Natural killer cell (primary cell): ENCODE measurements around the gene KAT8. TPM values are rescaled to one million over a fixed set of nuclear protein-coding genes. Genes with fewer than 3 reads are reported as not detected.

Source experiments
- ATAC-seq, 3 donors: fragments of 150-1000 bp in 2 of 3; fragments of 200-7000 bp in 1 of 3; cut with Tn5 transposase; 1 replicate in 1 of 3; 2 replicates in 2 of 3; pipeline ENCODE4 v1.10.0; 2021; ENCODE audit warnings: mild to moderate bottlenecking in 2 of 3, moderate library complexity in 2 of 3
- DNase-seq, 2 donors: peaks; one replicate each; pipeline versions ENCODE4 v3.0.0 to v3.0.0-alpha.2; 2013 to 2021; ENCODE audit warnings: mixed read lengths in 1 of 2
- H3K27ac ChIP-seq: one replicate; pipeline ENCODE4 v1.5.1; 2013; ENCODE audit warnings: mild to moderate bottlenecking, low read length
- H3K27me3 ChIP-seq: one replicate; pipeline ENCODE4 v1.6.1; 2013; ENCODE audit warnings: low read length; ENCODE audit not compliant: control insufficient read depth, insufficient read depth
- H3K36me3 ChIP-seq: one replicate; pipeline ENCODE4 v1.6.1; 2013; ENCODE audit warnings: low read length; ENCODE audit not compliant: control insufficient read depth, insufficient read depth
- H3K4me1 ChIP-seq: one replicate; pipeline ENCODE4 v1.6.1; 2013; ENCODE audit warnings: low read length; ENCODE audit not compliant: control insufficient read depth, insufficient read depth
- H3K4me3 ChIP-seq: one replicate; pipeline ENCODE4 v1.5.1; 2013; ENCODE audit warnings: low read length
- H3K9me3 ChIP-seq: one replicate; pipeline ENCODE4 v1.6.1; 2013; ENCODE audit warnings: low read length; ENCODE audit not compliant: control insufficient read depth, insufficient read depth
- H3K27ac Mint-ChIP-seq, 2 donors: one replicate each; pipeline ENCODE4 v1.8.0; 2022; ENCODE audit warnings: mild to moderate bottlenecking in 2 of 2, mixed read lengths in 2 of 2, moderate library complexity in 1 of 2
- H3K27me3 Mint-ChIP-seq, 2 donors: one replicate each; pipeline ENCODE4 v1.8.0; 2022; ENCODE audit warnings: low read depth in 2 of 2, mixed read lengths in 2 of 2
- H3K36me3 Mint-ChIP-seq: one replicate; pipeline ENCODE4 v1.8.0; 2022; ENCODE audit warnings: mixed read lengths
- H3K4me1 Mint-ChIP-seq, 2 donors: one replicate each; pipeline ENCODE4 v1.8.0; 2022; ENCODE audit warnings: mixed read lengths in 2 of 2
- H3K4me3 Mint-ChIP-seq: one replicate; pipeline ENCODE4 v1.8.0; 2022; ENCODE audit warnings: mild to moderate bottlenecking, moderate library complexity, mixed read lengths
- H3K9me3 Mint-ChIP-seq, 2 donors: one replicate each; pipeline ENCODE4 v1.8.0; 2022; ENCODE audit warnings: mixed read lengths in 2 of 2
- WGBS: methylation state at CpG from one replicate; pipeline ENCODE4 v1.1.7; 2013; ENCODE audit warnings: missing lambda C conversion rate; ENCODE audit not compliant: insufficient coverage; 5-methylcytosine and 5-hydroxymethylcytosine counted together
- intact Hi-C: fragments of 100-400 bp; cut with micrococcal nuclease; formaldehyde crosslinking; loops from one replicate; pipeline ENCODE4 v1.14.2; 2022
- total RNA-seq, 4 donors: library from RNA; stranded (reverse); fragments of 120-200 nt in 1 of 4; gene quantifications; one replicate each; pipeline versions ENCODE4 v1.2.3 to v1.2.4, GENCODE V29; 2013 to 2022
- TF ChIP-seq, protein P1 (sequence below): fragments of 200-600 bp; IDR thresholded peaks from one replicate; pipeline ENCODE4 v1.8.0; 2022; ENCODE audit warnings: antibody characterized with exemption

Gene KAT8
- total RNA-seq, 3 donors from 2014 or later (not counting 1 experiment from before 2014, with no cell fraction given), result 90.6 to 101 (median 93.4) TPM

DNA sequence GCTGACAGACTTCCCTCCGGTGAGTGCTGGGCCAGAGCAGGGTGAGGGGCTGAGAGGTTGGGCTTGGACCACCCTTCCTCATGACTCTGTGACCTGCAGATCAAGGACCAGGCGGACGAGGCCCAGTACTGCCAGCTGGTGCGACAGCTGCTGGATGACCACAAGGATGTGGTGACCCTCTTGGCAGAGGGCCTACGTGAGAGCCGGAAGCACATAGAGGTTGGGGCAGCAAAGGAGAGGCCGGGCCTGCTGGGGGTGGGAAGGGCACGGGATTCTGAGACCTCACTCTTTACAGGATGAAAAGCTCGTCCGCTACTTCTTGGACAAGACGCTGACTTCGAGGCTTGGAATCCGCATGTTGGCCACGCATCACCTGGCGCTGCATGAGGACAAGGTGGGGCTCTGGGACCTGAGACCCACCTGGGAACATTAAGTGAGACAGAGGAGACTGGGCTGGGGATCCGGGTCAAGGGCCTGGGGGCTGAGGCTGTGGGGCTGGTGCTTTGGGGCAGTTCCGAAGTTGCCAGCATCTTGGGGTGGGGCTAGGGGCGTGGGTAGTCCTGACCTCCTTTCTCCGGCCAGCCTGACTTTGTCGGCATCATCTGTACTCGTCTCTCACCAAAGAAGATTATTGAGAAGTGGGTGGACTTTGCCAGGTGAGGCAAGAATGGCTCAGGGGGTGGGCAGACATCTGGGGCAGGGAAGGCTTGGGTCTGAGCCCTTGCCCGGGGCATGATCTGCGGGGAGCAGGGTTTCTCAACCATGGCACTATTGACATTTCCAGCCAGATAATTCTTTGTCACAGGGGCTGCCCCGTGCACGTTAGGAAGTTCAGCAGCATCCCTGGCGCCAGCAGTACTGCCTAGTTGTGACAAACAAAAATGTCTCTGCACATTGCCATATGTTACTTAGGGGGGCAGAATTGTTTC lies 7.1 kb upstream of the KAT8 start:
- 90% methylated on average over 26 of the region's 26 CpGs for WGBS
- no peaks in the 10 kb centered on the region for H3K9me3 Mint-ChIP-seq
- H3K4me3 ChIP-seq, result no peak overlapping the region
- H3K27ac Mint-ChIP-seq, result peak overlapping the region in 1 of 2 donors; percentile 36
- no peak for ATAC-seq
- H3K36me3 Mint-ChIP-seq, result no peaks in the 10 kb centered on the region
- no peaks in the 10 kb centered on the region for H3K27me3 Mint-ChIP-seq
- peaks cover 28% of the 10 kb centered on the region for H3K4me1 ChIP-seq
- H3K36me3 ChIP-seq, result peaks cover 23% of the 10 kb centered on the region
- DNase-seq, result no peak
- intact Hi-C loops, result loop anchor here (10.0 kb wide), 1 partner anchor 74 kb away; the partner anchor contains the start of gene FUS
- no peak overlapping the region for H3K27ac ChIP-seq
- H3K4me3 Mint-ChIP-seq, result peak overlapping the region; percentile 85
- H3K27me3 ChIP-seq, result no peaks in the 10 kb centered on the region
- H3K9me3 ChIP-seq, result no peaks in the 10 kb centered on the region
- TF ChIP-seq, protein P1, sequence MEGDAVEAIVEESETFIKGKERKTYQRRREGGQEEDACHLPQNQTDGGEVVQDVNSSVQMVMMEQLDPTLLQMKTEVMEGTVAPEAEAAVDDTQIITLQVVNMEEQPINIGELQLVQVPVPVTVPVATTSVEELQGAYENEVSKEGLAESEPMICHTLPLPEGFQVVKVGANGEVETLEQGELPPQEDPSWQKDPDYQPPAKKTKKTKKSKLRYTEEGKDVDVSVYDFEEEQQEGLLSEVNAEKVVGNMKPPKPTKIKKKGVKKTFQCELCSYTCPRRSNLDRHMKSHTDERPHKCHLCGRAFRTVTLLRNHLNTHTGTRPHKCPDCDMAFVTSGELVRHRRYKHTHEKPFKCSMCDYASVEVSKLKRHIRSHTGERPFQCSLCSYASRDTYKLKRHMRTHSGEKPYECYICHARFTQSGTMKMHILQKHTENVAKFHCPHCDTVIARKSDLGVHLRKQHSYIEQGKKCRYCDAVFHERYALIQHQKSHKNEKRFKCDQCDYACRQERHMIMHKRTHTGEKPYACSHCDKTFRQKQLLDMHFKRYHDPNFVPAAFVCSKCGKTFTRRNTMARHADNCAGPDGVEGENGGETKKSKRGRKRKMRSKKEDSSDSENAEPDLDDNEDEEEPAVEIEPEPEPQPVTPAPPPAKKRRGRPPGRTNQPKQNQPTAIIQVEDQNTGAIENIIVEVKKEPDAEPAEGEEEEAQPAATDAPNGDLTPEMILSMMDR, result no peak
- H3K4me1 Mint-ChIP-seq, result peaks cover 19 to 29% of the 10 kb centered on the region in 2 donors

GRCh38 chr16:31111881-31112466 lies 5.5 kb upstream of the KAT8 start:
- H3K4me3 Mint-ChIP-seq, result no peak overlapping the region
- H3K4me1 ChIP-seq, result peaks cover 31% of the 10 kb centered on the region
- no peak overlapping the region for H3K27ac Mint-ChIP-seq

DNA sequence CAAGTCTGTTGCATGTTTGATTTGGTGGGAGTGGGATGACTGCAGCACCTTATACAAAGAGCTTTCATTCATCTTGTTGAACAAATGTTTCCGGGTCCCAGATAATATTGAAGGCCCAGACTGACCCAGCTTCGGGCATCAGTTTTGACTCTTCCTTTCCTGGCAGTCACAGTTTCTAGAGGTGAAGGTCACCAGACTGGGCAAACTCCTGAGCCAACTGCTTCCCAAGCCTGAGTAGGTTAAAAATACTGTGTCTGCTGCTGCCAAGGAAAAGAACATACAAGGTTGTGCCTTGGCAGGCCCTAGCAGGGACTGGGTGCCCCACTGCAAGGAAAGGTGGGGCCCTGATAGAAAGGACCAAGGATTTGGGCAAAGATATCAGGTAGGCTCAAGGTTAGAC lies 4.8 kb upstream of the KAT8 start:
- Mint-ChIP-seq H3K4me3 (no peak overlapping the region), H3K27ac (no peak overlapping the region), H3K4me1 (peaks cover 13 to 21% of the 10 kb centered on the region in 2 donors), H3K27me3 (no peaks in the 10 kb centered on the region), H3K36me3 (no peaks in the 10 kb centered on the region), H3K9me3 (no peaks in the 10 kb centered on the region)
- Histone ChIP-seq H3K27ac (no peak overlapping the region), H3K27me3 (no peaks in the 10 kb centered on the region), H3K9me3 (no peaks in the 10 kb centered on the region), H3K4me1 (peaks cover 33% of the 10 kb centered on the region), H3K4me3 (no peak overlapping the region), H3K36me3 (peaks cover 23% of the 10 kb centered on the region)
- intact Hi-C loops, result loop anchor here (10.0 kb wide), 1 partner anchor 72 kb away; the partner anchor contains the start of gene FUS
- TF ChIP-seq, protein P1, result no peak
- 98% methylated on average over 2 of the region's 2 CpGs for WGBS
- no peak for DNase-seq
- ATAC-seq, result no peak

More at GRCh38 chr16:31111881-31112466, 5.5 kb upstream of the KAT8 start:
- Mint-ChIP-seq H3K9me3 (no peaks in the 10 kb centered on the region), H3K36me3 (no peaks in the 10 kb centered on the region), H3K4me1 (peaks cover 14 to 24% of the 10 kb centered on the region in 2 donors), H3K27me3 (no peaks in the 10 kb centered on the region)
- intact Hi-C loops, result loop anchor here (10.0 kb wide), 1 partner anchor 73 kb away; the partner anchor contains the start of gene FUS
- no peak overlapping the region for H3K27ac ChIP-seq
- TF ChIP-seq, protein P1, result no peak
- 97% methylated on average over 23 of the region's 23 CpGs for WGBS
- no peak for DNase-seq
- ATAC-seq, result no peak
- H3K9me3 ChIP-seq, result no peaks in the 10 kb centered on the region
- H3K4me3 ChIP-seq, result no peak overlapping the region
- no peaks in the 10 kb centered on the region for H3K27me3 ChIP-seq
- peaks cover 23% of the 10 kb centered on the region for H3K36me3 ChIP-seq
